ENCODE measurements around the gene MAP2K3.
"Not testable (repeated sequence)": the region's sequence is repeated elsewhere in the genome, so short reads cannot be mapped to it uniquely, and the experiment has no call there.

MAP2K3 gene

DNA sequence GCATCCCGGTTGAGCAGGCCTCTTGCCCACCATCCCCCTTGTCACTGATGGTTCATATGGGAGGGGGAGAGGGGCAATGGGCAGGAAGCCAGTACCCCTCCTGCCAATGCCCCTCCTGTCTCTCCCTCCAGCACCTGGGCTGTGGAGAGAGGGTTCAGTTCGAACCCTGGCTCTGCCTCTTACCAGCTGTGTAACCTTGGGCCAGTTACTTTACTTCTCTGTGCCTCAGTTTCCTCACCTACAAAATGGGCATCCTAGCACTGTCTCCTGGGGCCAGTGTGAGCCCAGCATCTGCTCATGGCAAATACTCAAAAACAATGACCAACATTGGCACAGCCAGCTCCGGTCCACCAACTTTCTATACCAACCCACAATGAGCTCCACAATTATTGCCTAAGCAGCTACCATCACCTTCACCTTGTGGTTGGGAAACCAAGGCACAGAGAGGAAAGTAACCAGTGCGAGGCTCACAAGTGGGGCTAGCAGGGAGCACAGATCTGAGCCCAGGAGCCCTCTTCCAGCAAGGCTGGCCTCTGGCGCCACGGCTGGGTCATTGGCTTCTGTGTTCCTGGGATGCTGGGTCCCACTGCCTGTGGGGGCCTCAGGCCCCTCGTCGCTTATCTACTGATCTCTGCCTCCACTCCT lies 53.6 kb downstream of the MAP2K3 start:
- not testable (repeated sequence) for DNase-seq

DNA sequence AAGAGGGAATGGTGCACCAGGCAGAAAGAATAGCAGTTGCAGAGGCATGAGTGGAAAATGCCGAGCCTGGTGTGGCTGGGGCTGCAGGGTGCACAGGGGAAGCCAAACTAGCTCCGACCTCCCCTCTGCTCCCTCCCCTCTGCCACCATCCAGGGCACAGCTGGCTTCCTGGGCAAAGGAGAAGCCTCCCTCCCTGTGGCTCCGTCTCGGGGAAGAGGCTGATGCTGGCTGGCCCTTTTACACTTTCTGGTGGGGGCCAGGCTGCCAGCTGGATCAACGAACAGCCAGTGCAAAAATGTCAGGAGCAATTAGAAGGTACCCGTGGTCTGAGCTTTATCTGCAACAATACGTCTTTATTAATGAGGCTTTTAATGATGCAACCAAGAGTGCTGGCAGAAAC lies 54.5 kb downstream of the MAP2K3 start:
- DNase-seq, result no peak

DNA sequence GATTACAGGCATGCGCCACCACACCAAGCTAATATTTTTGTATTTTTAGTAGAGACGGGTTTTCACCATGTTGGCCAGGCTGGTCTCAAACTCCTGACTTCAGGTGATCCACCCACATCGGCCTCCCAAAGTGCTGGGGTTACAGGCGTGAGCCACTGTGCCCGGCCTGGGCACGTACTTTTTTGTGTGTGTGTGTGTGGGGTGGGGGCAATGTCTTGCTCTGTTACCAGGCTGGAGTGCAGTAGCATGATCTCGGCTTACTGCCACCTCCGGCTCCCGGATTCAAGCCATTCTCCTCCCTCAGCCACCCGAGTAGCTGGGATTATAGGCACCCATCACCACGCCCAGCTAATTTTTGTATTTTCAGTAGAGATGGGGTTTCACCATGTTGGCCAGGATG lies 55.1 kb downstream of the MAP2K3 start:
- not testable (repeated sequence) for DNase-seq

DNA sequence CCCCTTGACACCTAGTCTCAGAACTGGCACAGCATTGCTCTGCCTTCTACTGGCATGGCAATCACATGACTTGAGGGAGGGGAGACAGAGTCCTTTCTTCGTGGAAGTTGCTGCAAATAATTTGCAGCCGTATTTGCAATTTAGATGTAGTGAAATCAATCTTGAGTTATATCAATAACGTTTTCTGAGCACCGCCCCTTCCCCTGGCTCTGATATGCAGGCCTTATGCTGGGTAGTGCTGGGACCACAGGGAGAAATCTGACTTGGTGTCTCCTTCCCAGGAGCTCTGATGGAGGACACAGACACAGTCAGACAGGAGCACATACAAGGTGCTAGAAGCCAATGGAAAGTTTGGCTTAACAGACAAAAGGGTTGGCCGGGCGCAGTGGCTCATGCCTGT lies 55.9 kb downstream of the MAP2K3 start:
- not testable (repeated sequence) for DNase-seq

DNA sequence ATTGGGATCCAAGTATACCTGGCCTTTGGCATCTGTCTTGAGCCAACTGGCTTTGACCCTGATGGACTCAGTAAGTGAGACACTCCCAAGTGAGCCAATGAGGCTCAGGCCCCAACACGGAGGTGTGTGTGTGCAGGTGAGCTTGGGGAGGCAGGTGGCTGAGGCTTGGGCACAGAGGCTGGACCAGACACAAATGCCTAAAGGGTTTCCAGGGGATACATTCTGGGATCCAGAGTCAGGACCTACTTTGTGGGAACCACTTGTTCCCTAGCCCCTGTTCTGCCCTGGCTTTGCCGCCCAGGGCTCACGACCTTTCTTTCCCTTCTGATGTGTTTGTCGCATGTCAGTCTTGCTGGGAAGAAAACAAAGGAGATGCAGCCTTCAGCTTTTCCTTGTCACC lies 56.8 kb downstream of the MAP2K3 start:
- DNase-seq, result not testable (repeated sequence)

DNA sequence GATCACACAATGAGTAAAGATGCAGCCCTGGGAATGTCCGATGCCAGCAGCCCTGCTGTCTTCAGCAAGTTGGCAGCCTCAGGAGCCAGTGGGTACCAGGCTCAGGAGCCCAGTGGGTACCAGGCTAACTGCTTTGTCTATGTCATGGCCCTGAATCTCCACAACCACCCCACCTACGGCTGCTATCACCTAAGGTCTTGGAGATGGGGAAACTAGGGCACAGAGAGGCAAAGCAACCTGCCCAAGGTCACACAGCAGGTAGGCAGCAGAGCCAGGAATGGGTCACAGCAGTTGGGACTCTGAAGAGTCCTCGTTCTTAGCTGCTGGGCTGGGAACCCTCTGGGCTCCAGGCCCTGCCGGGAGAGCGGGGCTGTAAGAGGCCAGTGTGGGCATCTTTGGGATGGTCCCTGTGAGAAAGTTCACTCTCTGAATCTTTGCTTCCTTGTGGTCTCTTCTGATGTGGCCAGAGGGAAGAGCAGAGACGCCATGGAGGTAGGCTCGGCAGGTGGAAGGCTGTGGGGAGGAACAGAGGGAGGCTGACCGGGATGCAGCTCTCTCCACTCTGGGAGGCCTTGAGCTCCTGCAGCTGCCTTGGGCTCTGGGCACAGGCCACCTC lies 57.5 kb downstream of the MAP2K3 start:
- DNase-seq, result not testable (repeated sequence)

DNA sequence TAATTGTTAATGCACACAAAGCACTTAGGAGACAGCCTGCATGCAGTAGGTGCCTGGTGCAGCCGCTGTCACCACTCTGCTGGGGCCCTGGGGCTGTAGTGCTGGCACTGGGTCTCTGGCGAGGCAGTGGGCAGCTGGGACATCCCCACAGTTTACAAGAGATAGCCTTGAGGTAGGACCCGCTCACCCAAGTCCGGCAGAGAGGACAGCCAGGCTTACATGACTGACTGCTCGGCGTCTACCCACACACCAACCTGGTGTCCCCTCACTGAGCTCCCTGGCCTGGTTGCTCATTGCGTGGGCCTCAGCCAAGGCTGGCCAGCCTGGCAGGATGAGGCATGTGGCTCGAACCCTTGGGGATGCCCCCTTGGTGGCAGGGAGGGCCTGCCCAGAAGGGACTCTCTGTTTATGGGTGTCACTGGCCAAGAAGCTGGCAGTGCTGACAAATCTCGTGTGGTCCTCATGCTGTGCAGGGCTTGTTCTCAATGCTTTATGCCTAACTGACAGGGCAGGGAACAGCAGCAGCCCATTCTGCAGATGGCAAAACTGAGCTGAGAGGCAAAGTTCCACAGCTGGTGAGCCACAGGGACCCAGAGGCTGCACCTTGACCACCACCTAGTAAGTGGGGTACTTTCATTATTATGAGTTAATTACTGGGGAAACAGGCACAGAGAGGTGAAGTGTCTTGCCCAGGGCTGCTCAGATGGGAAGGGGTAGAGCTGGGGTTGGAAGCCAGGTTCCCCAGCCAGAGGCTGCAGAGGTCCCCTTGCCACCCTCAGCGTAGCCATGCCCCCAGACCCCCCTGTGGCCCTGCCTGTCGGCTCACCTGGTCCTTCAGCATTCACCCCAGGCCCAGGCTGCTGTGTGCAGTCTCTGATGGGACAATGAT lies 58.8 kb downstream of the MAP2K3 start:
- not testable (repeated sequence) for DNase-seq

DNA sequence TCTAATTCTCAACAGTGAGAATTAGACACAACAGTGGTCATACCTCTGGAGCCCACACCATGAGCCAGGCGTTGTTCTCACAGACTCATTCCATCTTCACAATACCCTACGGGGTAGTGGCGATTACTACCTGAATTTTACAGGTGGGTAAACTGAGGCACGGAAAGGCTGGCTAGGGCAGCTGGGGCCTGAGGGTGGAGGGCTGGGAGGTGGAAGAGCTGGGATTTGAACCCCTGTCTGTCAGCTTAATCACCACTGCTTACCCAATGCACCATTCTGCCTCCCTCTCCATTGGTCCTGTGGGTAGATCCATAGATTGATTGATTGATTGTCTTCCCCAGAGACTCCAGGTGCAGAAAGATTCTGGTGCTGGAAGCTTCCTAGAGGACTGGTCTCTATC lies 60.3 kb downstream of the MAP2K3 start:
- not testable (repeated sequence) for DNase-seq

DNA sequence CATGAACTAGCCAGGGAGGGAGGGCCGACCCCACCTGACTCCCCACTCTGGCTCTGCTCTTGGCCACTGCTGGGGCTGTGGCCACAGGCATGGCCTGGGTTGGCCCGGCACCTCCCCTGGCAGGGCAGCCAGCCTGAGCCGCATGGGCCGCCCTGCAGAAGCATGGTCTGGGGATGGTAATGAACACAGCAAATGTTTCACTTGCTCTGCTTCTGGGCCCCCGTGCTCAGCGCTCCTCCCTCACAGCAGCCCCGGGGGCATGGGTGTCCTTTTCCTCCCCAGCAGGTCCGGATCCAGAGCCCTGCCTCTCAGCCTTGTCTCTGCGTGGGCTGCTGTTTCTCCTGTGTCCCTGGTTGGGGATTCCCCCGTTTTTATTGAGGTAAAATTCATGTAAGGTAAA lies 60.7 kb downstream of the MAP2K3 start:
- DNase-seq, result no peak

DNA sequence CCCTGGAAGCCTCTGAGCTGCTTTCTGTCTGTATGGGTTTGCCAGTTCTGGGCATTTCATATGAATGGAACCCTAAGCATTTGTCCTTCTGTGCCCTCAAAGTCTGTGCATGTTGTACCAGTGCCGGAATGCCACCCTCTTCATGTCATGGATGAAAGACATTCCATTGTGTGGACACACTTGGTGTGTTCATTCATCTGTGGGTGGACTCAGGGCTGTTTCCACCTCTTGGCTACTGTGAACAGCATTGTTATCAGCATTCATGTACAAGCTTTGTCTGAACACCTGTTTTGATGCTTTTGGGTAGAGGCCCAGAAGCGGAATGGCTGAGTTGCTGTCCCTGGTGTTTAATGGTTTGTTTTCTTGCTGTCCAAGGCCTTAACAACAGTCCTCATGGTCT lies 61.6 kb downstream of the MAP2K3 start:
- not testable (repeated sequence) for DNase-seq

DNA sequence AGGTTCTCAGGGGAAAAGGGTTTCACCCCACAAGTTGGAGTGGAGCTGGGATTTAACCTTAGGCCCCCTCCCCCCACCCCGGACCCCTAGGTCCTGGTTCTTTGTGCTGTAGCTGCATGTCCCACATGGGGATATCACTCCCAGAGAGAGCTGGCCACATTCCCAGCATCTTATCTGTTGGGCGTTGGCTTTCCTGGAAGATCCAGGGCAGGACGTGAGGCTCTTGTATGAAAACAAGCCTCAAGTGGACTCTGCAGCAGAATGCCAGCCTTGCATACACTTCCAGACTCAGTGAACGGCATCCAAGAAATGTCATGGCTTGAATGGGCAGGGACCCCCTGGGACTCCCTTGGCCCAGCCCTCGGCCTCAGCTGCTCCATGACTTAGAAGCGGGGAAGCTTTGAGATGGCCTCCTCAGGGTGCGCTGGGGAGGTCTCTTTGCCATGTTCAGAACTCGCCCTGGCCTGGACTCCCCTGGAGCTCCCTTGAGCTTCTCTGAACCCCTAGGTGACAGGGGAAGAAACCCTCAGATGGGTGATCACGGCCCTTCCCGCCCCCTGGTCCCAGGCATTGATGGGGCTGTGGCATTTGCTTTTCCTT lies 62.2 kb downstream of the MAP2K3 start:
- DNase-seq, result not testable (repeated sequence)

DNA sequence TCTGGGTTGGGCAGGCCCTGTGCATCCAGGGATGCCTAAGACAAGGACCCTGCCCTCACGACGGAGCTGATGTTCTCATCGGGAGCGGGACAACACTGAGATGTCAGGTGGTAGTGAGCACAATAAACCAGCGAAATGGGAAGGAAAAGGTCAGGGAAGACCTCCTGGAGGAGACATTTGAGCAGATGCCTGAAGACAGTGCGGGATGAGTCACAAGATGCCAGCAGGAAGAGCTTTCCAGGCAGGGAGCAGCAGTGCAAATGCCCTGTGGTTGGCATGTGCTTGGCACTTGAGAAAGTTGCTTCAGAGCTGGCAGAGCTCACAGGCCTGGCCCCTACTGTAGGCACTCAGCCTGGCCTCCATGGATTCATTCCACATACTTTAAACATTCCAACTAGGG lies 63.1 kb downstream of the MAP2K3 start:
- DNase-seq, result not testable (repeated sequence)

DNA sequence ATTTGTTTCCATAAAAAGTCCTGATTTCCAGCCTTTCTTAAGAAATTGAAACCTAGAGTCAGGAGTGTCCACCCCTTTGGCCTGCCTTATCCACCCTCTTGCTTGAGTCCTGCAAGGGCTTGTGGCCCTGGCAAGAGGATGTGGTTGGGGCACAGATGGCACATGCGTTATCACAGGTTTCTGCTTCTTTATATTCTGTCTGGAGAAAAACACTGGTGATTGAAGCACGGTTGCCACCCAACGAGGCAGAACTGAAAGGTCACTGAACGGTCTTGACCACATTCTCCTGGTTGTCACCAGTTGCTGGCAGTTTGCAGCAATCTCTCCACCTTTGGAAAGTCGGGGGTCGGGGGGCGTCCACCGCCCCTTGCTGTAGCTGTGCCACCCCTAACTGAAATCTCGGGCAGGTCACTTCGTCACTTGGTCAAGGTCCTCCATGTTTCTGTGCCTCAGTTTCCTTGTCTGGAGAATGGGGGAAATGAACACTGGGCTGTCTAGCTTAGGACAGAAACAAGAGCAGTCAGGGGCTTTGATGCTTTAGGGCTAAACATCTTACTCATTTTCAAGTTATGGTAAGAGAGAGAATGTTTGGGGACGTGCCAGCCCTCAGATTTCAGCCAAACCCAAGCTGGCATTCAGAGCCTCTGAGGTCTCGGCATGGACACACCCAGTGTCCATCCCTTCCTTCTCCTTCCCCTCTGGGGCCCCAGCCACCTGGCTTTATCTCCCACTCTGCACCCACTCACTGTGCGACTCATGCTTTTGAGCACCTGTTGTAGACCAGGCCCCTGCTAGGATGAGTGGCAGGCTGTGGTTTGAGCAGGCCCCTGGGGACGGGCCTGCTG lies 63.8 kb downstream of the MAP2K3 start:
- not testable (repeated sequence) for DNase-seq

DNA sequence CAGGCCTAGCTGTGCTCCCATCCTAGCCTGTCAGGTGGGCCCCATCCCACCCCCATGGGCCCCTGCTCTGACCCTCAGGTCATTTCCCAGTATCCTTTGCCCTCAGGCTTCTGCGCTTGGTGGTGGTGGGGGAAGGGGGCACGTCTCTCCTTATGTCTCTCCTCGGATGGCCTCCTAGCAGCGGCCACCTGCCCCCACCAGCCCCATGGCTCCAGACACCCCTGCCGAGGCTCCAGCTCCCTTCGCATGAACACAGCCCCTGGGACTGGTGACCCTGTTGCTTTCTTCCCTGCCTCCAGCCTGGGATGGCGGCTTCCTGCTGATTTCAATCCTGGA lies 64.4 kb downstream of the MAP2K3 start:
- not testable (repeated sequence) for DNase-seq

DNA sequence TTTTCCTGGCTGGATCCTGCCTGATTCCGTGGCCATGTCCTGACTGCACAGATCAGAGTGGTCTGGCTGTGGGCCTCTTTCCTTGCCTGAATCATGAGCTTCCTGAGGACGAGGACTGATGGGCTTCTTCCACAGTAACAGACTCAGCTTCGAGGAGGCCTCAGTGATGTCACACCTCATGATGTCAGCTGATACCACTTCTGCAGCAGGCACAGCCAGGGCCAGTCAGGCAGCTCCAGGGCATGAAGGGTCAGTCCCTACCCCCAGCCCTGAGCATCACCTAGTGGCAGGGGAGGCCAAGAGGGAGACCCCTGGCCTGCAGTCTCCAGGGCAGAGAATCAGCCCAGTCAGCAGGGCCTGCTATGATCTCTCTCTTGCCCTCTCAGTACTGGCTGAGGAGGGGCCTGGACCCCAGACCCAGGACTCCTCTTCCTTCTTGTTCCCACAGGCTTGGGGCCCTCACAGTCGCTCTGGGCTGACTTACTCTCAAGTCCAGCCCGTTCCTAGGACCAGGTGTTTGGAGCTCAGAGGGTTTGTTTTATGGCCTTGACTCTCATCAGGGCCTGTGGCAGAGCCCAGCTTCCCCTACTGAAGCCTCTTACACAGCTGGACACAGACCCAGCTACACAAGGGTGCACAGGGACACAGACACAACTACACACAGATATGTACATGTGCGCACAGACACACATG lies 65.0 kb downstream of the MAP2K3 start:
- not testable (repeated sequence) for DNase-seq

DNA sequence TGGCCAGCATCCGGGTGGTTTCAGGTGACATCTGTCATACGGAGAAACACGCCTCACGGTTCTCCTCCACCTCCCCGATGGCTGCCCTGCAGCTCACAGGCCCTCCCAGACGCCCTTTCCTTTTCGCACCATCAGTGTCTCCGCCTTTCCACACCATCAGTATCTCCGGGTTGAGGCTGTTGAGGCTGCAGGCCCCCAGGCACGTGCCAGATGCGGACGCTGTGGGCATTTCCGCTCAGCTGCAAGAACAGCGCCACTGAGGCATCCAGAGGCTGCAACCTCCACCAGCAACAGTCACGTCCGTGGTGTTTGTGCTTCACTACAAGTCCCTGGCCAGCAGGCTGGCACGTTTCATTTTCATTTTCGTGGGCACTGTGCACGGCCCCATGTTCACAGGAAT lies 66.0 kb downstream of the MAP2K3 start:
- DNase-seq, result not testable (repeated sequence)

DNA sequence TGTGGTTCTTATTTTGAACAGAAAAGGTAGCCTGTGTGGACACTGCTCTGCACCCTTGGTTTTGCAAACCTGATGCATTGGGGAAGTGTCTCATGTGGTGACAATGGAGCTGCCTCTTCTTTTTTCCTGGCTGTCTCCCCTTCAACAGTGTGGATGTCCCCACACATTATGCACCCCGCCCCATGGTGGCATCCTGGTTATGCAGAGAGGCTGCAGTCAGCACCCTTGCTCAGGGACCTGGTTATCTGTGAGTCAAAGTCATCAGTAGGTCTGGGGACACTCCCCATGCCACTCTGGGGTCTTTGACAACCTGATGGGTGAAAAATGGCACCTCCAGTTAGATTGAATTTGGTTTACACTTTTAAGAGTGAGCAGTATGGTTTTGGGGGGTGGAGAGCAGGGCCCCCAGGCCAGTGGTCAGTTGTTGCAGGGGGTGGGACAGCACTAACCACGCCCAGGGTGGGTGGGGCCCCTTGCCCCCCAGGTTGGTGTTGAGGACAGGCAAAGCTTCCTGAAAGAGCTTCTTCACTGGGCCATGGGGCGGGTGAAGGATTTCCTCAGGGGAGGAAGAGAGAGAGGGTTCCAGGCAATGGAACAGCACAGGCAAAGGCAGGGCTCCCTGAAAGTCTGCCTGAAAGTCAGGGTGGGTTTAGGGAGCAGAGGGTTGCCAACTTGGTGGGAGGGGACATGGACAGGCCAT lies 67.0 kb downstream of the MAP2K3 start:
- DNase-seq, result no peak

DNA sequence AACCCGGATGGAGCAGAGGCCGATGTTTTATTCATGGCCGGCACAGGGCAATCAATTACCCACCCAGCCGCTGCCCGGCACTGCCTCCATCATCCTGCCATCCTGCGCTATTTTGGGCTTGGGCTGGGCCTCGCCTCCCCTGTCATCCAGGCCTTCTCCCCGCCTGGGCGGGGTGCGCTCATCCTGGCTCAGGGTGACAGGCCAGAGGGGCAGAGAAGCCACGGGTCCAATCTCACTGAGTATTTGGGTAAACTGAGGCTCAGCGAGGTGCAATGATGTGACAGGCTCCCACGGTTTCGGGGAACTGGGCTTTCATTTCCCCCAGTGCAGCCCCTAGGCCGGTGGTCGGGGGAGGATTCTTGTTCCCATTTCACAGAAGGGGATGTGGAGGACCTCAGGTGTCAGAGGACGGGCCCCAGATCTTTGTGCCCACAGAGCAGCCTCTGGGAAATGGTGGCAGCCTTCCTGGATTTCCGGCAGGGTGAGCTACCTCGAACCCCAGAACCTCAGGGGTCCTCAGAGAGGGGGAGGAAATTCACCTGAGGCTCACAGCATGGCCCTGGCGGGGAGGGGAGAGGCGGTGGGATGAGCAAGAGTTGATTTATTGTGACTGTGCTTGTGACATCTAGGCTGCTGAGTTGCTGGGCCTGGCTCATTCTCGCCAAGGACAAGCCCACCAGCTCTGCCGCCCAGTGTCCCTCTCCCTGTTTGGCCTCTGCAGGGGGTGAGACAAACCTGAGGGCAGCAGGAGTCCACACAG lies 67.9 kb downstream of the MAP2K3 start:
- DNase-seq, result no peak

DNA sequence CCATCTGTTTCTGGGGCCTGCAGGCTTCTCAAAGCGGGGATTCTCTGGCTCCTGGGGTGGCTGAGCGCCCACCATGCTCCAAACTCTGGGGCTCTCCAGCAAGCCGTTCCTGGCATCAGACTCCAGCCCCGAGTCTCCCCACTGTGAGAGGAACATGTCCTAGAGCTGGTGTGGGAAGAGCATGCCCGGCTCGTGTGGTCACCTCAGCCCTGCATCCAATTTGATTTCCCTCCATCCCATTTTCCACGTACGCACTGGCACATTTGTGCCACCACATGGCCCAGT lies 68.4 kb downstream of the MAP2K3 start:
- no peak for DNase-seq

DNA sequence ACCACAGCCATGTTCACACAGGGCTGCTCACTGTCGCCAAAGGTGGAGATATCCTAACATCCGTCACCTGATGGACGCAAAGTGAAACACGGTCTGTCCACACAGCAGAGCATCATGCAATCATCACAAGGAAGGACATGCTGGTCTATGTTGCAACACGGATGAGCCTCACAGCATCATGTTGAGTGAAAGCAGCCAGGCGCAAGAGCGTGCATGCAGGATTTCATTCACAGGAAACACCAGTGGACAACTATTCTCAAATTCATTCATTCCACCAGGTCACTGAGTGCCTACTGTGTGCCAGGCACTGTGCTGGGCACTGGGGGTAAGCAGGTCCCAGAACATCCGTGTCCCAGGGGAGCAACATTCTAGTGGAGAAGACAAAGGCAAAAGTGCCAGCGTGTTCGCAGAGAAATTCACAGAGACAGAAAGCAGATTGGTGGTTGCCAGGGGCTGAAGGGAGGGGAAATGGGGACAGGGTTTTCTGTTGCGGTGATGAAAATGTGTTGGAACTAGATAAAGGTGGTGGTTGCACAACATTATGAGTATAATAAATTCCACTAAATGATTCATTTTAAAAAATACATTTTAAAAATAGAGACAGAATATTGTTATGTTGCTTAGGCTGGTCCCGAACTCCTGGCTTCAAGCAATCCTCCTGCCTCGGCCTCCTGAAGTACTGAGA lies 69.0 kb downstream of the MAP2K3 start:
- no peak for DNase-seq

Data from NCI-H1417 treated with DMSO at 0.1 percent for 48 hours (cell line).